Mammary epithelial cell (primary cell): ENCODE data around the gene TMA7B.

ENCODE experiments used
- EZH2 ChIP-seq: IDR thresholded peaks from 2 replicates; pipeline ENCODE4 v1.6.1; 2012; ENCODE audit warnings: low read length, inconsistent platforms, borderline replicate concordance
- TF ChIP-seq, protein P1 (sequence below), 2 donors: IDR thresholded peaks in 1 of 2; conservative IDR thresholded peaks in 1 of 2; 2 replicates each; pipeline ENCODE4 v1.5.1; 2011 to 2012; ENCODE audit warnings: inconsistent platforms in 2 of 2, low read length in 2 of 2, mild to moderate bottlenecking in 2 of 2, control low read depth in 1 of 2, low read depth in 1 of 2; ENCODE audit not compliant: insufficient read depth in 1 of 2; ENCODE audit errors: extremely low read depth in 1 of 2

GRCh38 chr22:39926753-39927152, 33.4 kb upstream of the TMA7B start:
- TF ChIP-seq, protein P1, sequence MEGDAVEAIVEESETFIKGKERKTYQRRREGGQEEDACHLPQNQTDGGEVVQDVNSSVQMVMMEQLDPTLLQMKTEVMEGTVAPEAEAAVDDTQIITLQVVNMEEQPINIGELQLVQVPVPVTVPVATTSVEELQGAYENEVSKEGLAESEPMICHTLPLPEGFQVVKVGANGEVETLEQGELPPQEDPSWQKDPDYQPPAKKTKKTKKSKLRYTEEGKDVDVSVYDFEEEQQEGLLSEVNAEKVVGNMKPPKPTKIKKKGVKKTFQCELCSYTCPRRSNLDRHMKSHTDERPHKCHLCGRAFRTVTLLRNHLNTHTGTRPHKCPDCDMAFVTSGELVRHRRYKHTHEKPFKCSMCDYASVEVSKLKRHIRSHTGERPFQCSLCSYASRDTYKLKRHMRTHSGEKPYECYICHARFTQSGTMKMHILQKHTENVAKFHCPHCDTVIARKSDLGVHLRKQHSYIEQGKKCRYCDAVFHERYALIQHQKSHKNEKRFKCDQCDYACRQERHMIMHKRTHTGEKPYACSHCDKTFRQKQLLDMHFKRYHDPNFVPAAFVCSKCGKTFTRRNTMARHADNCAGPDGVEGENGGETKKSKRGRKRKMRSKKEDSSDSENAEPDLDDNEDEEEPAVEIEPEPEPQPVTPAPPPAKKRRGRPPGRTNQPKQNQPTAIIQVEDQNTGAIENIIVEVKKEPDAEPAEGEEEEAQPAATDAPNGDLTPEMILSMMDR (conservative IDR thresholded peaks at IDR 0.05 in 1 of 2, IDR thresholded peaks at IDR 0.05 in 1 of 2; ENCODE audit: extremely low read depth in 1 of 2, insufficient read depth in 1 of 2, low read depth in 1 of 2, low read length in 2 of 2), result no peak
- no peak for TF ChIP-seq EZH2
